ENCODE results near the gene GJC2.

DNA sequence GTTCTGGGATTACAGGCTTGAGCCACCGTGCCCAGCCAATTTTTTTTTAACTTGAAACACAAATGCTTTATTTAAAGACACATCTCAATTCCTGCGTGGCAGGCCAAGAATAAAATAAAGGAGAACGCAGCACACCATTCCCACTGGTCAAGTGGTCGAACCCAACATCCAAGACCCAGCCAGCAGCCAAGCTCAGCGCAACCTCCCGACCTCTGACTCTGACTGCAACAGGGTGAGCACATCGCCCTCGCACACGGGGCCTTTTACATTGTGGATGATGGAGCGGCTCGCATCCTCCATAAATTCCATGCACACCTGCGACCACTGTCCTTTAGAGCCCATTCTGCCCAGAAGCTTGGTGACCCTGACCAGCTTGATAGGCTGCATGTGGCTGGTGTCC lies 15.1 kb upstream of the GJC2 start:
- TF ChIP-seq POLR2A (IDR thresholded peaks at IDR 0.05), result no peak
- TF ChIP-seq, protein P1, sequence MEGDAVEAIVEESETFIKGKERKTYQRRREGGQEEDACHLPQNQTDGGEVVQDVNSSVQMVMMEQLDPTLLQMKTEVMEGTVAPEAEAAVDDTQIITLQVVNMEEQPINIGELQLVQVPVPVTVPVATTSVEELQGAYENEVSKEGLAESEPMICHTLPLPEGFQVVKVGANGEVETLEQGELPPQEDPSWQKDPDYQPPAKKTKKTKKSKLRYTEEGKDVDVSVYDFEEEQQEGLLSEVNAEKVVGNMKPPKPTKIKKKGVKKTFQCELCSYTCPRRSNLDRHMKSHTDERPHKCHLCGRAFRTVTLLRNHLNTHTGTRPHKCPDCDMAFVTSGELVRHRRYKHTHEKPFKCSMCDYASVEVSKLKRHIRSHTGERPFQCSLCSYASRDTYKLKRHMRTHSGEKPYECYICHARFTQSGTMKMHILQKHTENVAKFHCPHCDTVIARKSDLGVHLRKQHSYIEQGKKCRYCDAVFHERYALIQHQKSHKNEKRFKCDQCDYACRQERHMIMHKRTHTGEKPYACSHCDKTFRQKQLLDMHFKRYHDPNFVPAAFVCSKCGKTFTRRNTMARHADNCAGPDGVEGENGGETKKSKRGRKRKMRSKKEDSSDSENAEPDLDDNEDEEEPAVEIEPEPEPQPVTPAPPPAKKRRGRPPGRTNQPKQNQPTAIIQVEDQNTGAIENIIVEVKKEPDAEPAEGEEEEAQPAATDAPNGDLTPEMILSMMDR (IDR thresholded peaks at IDR 0.05), result no peak
